Choroid plexus epithelial cell (primary cell): ENCODE data around the gene TRIM62.

Experiments used
- DNase-seq: peaks from one replicate; pipeline ENCODE4 v3.0.0-alpha.2; 2010; ENCODE audit warnings: low read depth
- H3K4me3 ChIP-seq: 2 replicates; pipeline ENCODE4 v1.5.1; 2011; ENCODE audit warnings: low read depth, mild to moderate bottlenecking, control low read depth, low read length, moderate library complexity
- CTCF ChIP-seq: conservative IDR thresholded peaks from 2 replicates; pipeline ENCODE4 v1.5.1; 2011; ENCODE audit warnings: low read depth, mild to moderate bottlenecking, control low read depth, inconsistent platforms, low read length, moderate library complexity

Gene TRIM62

GRCh38 chr1:33190701-33191100 lies 8.9 kb upstream of the TRIM62 start:
- DNase-seq: no peak
- no peak for TF ChIP-seq CTCF
- no peak overlapping the region for H3K4me3 ChIP-seq

GRCh38 chr1:33188572-33189275 lies 6.9 kb upstream of the TRIM62 start:
- DNase-seq: no peak
- no peak overlapping the region for H3K4me3 ChIP-seq
- TF ChIP-seq CTCF: no peak

- no peak overlapping the region for H3K4me3 ChIP-seq
- TF ChIP-seq CTCF: no peak
- no peak for DNase-seq
Observed at GRCh38 chr1:33186936-33187335, 5.1 kb upstream of the TRIM62 start.

GRCh38 chr1:33185541-33185940 lies 3.7 kb upstream of the TRIM62 start:
- H3K4me3 ChIP-seq: no peak overlapping the region
- no peak for DNase-seq
- no peak for TF ChIP-seq CTCF

GRCh38 chr1:33183306-33183705 lies 1.5 kb upstream of the TRIM62 start:
- H3K4me3 ChIP-seq: no peak overlapping the region
- TF ChIP-seq CTCF: no peak
- DNase-seq: no peak

- no peak for DNase-seq
- TF ChIP-seq CTCF: no peak
Observed at GRCh38 chr1:33182896-33183295, 1.1 kb upstream of the TRIM62 start.

GRCh38 chr1:33182401-33182841 lies 578 bp upstream of the TRIM62 start:
- DNase-seq: peak; percentile 85
- no peak for TF ChIP-seq CTCF
- H3K4me3 ChIP-seq: peak overlapping the region; percentile 91

More at GRCh38 chr1:33182896-33183295, 1.1 kb upstream of the TRIM62 start:
- H3K4me3 ChIP-seq: no peak overlapping the region
